SK-N-SH (cell line): ENCODE measurements around the gene MND1. TPM values are rescaled to one million over a fixed set of nuclear protein-coding genes. Genes with fewer than 3 reads are reported as not detected.

Experiments used
- CTCF ChIA-PET: fragments of 300-600, 350-600 bp; formaldehyde crosslinking; extraction: SDS; loops from one replicate; lab custom pipeline; 2021; lab: Yijun Ruan, JAX
- POLR2A ChIA-PET: fragments of 350-600 bp; sonication (Branson Sonifier 250); formaldehyde crosslinking; extraction: SDS; loops from one replicate; lab custom pipeline; 2020; ENCODE audit warnings: antibody characterized with exemption, inconsistent platforms; lab: Yijun Ruan, JAX
- DNase-seq: peaks from one replicate; pipeline ENCODE4 v3.0.0; 2012
- H2AFZ ChIP-seq: fragments of 200-600 bp; sonication (generic); 2 replicates; pipeline ENCODE4 v1.8.1; 2016; ENCODE audit warnings: antibody characterized with exemption, mild to moderate bottlenecking, low read depth
- H3F3A ChIP-seq: fragments of 200-600 bp; sonication (generic); replicated peaks from 2 replicates; pipeline ENCODE3; 2016; ENCODE audit warnings: antibody characterized with exemption, mild to moderate bottlenecking; ENCODE audit not compliant: insufficient read depth
- H3K27ac ChIP-seq, 2 experiments: fragments of 200-500 bp in 1 of 2; fragments of 200-600 bp in 1 of 2; sonication (Bioruptor generic) in 1 of 2; sonication (generic), shearing (Covaris generic) in 1 of 2; 2 replicates each; pipeline versions ENCODE4 v1.5.1 to v1.6.1; 2014 to 2016; ENCODE audit warnings: low read depth in 2 of 2, inconsistent platforms in 1 of 2, low read length in 1 of 2, mild to moderate bottlenecking in 1 of 2, mixed read lengths in 1 of 2
- H3K27me3 ChIP-seq: fragments of 200-600 bp; sonication (generic), shearing (Covaris generic); 2 replicates; pipeline ENCODE4 v1.6.1; 2016; ENCODE audit warnings: mixed run types; ENCODE audit not compliant: insufficient read depth
- H3K36me3 ChIP-seq, 2 experiments: fragments of 200-500 bp in 1 of 2; fragments of 200-600 bp in 1 of 2; sonication (Bioruptor generic) in 1 of 2; sonication (generic) in 1 of 2; replicated peaks in 1 of 2; 2 replicates each; pipeline versions ENCODE3 to v1.5.1; 2014 to 2016; ENCODE audit warnings: low read length in 1 of 2, mild to moderate bottlenecking in 1 of 2; ENCODE audit not compliant: insufficient read depth in 2 of 2, control insufficient read depth in 1 of 2
- H3K4me1 ChIP-seq, 2 experiments: fragments of 200-500 bp in 1 of 2; fragments of 200-600 bp in 1 of 2; sonication (Bioruptor generic) in 1 of 2; sonication (generic), shearing (Covaris generic) in 1 of 2; 2 replicates each; pipeline versions ENCODE4 v1.5.1 to v1.6.1; 2014 to 2016; ENCODE audit warnings: low read depth in 1 of 2, low read length in 1 of 2, mixed run types in 1 of 2; ENCODE audit not compliant: insufficient read depth in 2 of 2, control insufficient read depth in 1 of 2
- H3K4me2 ChIP-seq: fragments of 200-600 bp; sonication (generic), shearing (Covaris generic); 2 replicates; pipeline ENCODE4 v1.6.1; 2017; ENCODE audit warnings: mixed run types
- H3K4me3 ChIP-seq, 2 experiments: fragments of 200-500 bp in 1 of 2; fragments of 200-600 bp in 1 of 2; sonication (Bioruptor generic) in 1 of 2; sonication (generic), shearing (Covaris generic) in 1 of 2; 2 replicates each; pipeline versions ENCODE4 v1.5.1 to v1.8.1; 2014 to 2016; ENCODE audit warnings: low read depth in 2 of 2, inconsistent platforms in 1 of 2, low read length in 1 of 2, mild to moderate bottlenecking in 1 of 2, mixed read lengths in 1 of 2, moderate library complexity in 1 of 2
- H3K79me2 ChIP-seq: fragments of 200-600 bp; sonication (generic); 2 replicates; pipeline ENCODE4 v1.8.1; 2017; ENCODE audit warnings: mild to moderate bottlenecking; ENCODE audit not compliant: insufficient read depth
- H3K9ac ChIP-seq: fragments of 200-600 bp; sonication (generic); 2 replicates; pipeline ENCODE4 v1.6.1; 2017; ENCODE audit warnings: mixed run types
- H3K9me2 ChIP-seq: fragments of 200-600 bp; sonication (generic); 2 replicates; pipeline ENCODE4 v1.6.1; 2017; ENCODE audit warnings: mixed run types
- H3K9me3 ChIP-seq: fragments of 200-600 bp; sonication (generic); 2 replicates; pipeline ENCODE4 v1.6.1; 2017; ENCODE audit warnings: mixed run types, mild to moderate bottlenecking, moderate library complexity
- H4K20me1 ChIP-seq: fragments of 200-600 bp; sonication (generic); 2 replicates; pipeline ENCODE4 v1.6.1; 2017; ENCODE audit warnings: mild to moderate bottlenecking, mixed run types; ENCODE audit not compliant: insufficient read depth
- ELF1 ChIP-seq: IDR thresholded peaks from 2 replicates; pipeline ENCODE4 v1.4.0; 2012
- FOSL2 ChIP-seq: IDR thresholded peaks from 2 replicates; pipeline ENCODE4 v1.4.0; 2012; ENCODE audit warnings: low read depth, mild to moderate bottlenecking, moderate library complexity, borderline replicate concordance
- GATA2 ChIP-seq: sonication (generic); formaldehyde crosslinking; IDR thresholded peaks from 2 replicates; pipeline ENCODE4 v1.5.0; 2020; ENCODE audit warnings: mild to moderate bottlenecking, missing genetic modification reagents
- JUND ChIP-seq: IDR thresholded peaks from 2 replicates; pipeline ENCODE4 v1.4.0; 2012
- SMC3 ChIP-seq: IDR thresholded peaks from 2 replicates; pipeline ENCODE4 v1.6.1; 2012; ENCODE audit warnings: low read depth, low read length, improper control_type of control experiment
- TCF12 ChIP-seq: IDR thresholded peaks from 2 replicates; pipeline ENCODE4 v1.4.0; 2012
- WGBS: methylation state at CpG from one replicate; pipeline ENCODE4 v1.1.6; 2017; ENCODE audit warnings: low lambda C conversion rate; 5-methylcytosine and 5-hydroxymethylcytosine counted together
- polyA plus RNA-seq, 3 experiments: library from polyadenylated mRNA; depleted of rRNA; stranded (reverse); fragments of >200 nt; gene quantifications; 2 replicates each; pipeline ENCODE4 v1.2.3, GENCODE V29; 2012
- TF ChIP-seq, protein P1 (sequence below): IDR thresholded peaks from 2 replicates; pipeline ENCODE4; 2012
- TF ChIP-seq, protein P2 (sequence below): fragments of 150-350 bp; IDR thresholded peaks from 2 replicates; pipeline ENCODE4 v1.6.1; 2016; ENCODE audit warnings: mild to moderate bottlenecking, low read depth, low read length
- TF ChIP-seq, protein P3 (sequence below): IDR thresholded peaks from 2 replicates; pipeline ENCODE4 v1.4.0; 2012; ENCODE audit warnings: low read depth, borderline replicate concordance
- TF ChIP-seq, protein P4 (sequence below): IDR thresholded peaks from 2 replicates; pipeline ENCODE4 v1.6.1; 2012; ENCODE audit warnings: mild to moderate bottlenecking, low read depth, low read length, moderate library complexity

The MND1 gene
- polyA plus RNA-seq, 1 of the 3 experiments (the other 2 are of a cell fraction), result 2.4 TPM

DNA sequence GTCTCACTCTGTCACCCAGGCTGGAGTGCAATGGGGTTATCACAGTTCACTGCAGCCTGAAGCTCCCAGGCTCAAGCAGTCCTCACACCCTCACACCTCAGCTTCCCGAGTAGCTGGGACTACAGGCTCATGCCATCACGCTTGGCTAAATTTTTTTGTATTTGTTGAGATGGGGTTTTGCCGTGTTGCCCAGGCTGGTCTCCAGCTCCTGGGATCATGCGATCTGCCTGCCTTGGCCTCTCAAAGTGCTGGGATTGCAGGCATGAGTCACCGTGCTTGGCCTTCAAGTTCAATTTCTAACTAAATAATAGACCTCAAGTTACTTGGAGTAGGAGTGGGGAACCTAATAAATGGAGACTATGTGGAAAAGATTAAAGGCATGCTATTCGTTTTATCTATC is 48.9 kb downstream of the MND1 start:
- Histone ChIP-seq H3K9me3 (no peaks in the 10 kb centered on the region), H3K9me2 (no peaks in the 10 kb centered on the region), H4K20me1 (no peaks in the 10 kb centered on the region), H3K27me3 (no peaks in the 10 kb centered on the region), H3K36me3 (peaks cover 0 to 4% of the 10 kb centered on the region in 2 experiments), H3K4me2 (no peak overlapping the region), H3K4me3 (no peak overlapping the region), H2AFZ (no peak overlapping the region), H3K79me2 (no peaks in the 10 kb centered on the region), H3K4me1 (no peaks in the 10 kb centered on the region), H3F3A (peaks cover 3% of the 10 kb centered on the region), H3K27ac (peak overlapping the region in 1 of 2 experiments; percentile 50; a peak in 1 of 4 replicates), H3K9ac (no peak overlapping the region)
- no peak for DNase-seq
- CTCF ChIA-PET, result interaction anchor here (1.2 kb wide), 1 partner anchor 153 kb away, joined by 3 read pairs; no protein-coding TSS in a partner anchor
- 54% methylated on average over 6 of the region's 6 CpGs for WGBS
- POLR2A ChIA-PET, result no interaction called here
- 0 out of 2 replicates have a peak, but pooled peaks have one; percentile 17 for TF ChIP-seq TCF12
- TF ChIP-seq, protein P1, sequence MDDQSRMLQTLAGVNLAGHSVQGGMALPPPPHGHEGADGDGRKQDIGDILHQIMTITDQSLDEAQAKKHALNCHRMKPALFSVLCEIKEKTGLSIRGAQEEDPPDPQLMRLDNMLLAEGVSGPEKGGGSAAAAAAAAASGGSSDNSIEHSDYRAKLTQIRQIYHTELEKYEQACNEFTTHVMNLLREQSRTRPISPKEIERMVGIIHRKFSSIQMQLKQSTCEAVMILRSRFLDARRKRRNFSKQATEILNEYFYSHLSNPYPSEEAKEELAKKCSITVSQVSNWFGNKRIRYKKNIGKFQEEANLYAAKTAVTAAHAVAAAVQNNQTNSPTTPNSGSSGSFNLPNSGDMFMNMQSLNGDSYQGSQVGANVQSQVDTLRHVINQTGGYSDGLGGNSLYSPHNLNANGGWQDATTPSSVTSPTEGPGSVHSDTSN, result peak; percentile 52; the same call in 1 of the 2 replicates
- TF ChIP-seq, protein P2, sequence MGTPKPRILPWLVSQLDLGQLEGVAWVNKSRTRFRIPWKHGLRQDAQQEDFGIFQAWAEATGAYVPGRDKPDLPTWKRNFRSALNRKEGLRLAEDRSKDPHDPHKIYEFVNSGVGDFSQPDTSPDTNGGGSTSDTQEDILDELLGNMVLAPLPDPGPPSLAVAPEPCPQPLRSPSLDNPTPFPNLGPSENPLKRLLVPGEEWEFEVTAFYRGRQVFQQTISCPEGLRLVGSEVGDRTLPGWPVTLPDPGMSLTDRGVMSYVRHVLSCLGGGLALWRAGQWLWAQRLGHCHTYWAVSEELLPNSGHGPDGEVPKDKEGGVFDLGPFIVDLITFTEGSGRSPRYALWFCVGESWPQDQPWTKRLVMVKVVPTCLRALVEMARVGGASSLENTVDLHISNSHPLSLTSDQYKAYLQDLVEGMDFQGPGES, result no peak
- peak; percentile 69; the same call in 1 of the 2 replicates for TF ChIP-seq FOSL2
- TF ChIP-seq SMC3, result no peak
- TF ChIP-seq ELF1, result no peak
- TF ChIP-seq JUND, result peak; percentile 68
- TF ChIP-seq, protein P3, sequence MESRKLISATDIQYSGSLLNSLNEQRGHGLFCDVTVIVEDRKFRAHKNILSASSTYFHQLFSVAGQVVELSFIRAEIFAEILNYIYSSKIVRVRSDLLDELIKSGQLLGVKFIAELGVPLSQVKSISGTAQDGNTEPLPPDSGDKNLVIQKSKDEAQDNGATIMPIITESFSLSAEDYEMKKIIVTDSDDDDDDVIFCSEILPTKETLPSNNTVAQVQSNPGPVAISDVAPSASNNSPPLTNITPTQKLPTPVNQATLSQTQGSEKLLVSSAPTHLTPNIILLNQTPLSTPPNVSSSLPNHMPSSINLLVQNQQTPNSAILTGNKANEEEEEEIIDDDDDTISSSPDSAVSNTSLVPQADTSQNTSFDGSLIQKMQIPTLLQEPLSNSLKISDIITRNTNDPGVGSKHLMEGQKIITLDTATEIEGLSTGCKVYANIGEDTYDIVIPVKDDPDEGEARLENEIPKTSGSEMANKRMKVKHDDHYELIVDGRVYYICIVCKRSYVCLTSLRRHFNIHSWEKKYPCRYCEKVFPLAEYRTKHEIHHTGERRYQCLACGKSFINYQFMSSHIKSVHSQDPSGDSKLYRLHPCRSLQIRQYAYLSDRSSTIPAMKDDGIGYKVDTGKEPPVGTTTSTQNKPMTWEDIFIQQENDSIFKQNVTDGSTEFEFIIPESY, result no peak
- TF ChIP-seq, protein P4, sequence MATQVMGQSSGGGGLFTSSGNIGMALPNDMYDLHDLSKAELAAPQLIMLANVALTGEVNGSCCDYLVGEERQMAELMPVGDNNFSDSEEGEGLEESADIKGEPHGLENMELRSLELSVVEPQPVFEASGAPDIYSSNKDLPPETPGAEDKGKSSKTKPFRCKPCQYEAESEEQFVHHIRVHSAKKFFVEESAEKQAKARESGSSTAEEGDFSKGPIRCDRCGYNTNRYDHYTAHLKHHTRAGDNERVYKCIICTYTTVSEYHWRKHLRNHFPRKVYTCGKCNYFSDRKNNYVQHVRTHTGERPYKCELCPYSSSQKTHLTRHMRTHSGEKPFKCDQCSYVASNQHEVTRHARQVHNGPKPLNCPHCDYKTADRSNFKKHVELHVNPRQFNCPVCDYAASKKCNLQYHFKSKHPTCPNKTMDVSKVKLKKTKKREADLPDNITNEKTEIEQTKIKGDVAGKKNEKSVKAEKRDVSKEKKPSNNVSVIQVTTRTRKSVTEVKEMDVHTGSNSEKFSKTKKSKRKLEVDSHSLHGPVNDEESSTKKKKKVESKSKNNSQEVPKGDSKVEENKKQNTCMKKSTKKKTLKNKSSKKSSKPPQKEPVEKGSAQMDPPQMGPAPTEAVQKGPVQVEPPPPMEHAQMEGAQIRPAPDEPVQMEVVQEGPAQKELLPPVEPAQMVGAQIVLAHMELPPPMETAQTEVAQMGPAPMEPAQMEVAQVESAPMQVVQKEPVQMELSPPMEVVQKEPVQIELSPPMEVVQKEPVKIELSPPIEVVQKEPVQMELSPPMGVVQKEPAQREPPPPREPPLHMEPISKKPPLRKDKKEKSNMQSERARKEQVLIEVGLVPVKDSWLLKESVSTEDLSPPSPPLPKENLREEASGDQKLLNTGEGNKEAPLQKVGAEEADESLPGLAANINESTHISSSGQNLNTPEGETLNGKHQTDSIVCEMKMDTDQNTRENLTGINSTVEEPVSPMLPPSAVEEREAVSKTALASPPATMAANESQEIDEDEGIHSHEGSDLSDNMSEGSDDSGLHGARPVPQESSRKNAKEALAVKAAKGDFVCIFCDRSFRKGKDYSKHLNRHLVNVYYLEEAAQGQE, result no peak
- no peak for TF ChIP-seq GATA2 (CRISPR knock-in tag)
